BLaER1 (cell line): ENCODE measurements around the gene TADA1.

Source experiments
- H3K27ac ChIP-seq: shearing (Covaris generic); formaldehyde crosslinking; 2 replicates; pipeline ENCODE4 v1.8.1; 2022
- H3K27me3 ChIP-seq: shearing (Covaris generic); formaldehyde crosslinking; 2 replicates; pipeline ENCODE4 v1.8.1; 2022
- H3K36me3 ChIP-seq: shearing (Covaris generic); formaldehyde crosslinking; 2 replicates; pipeline ENCODE4 v1.8.1; 2022
- H3K4me1 ChIP-seq: shearing (Covaris generic); formaldehyde crosslinking; 2 replicates; pipeline ENCODE4 v1.8.1; 2022
- H3K4me2 ChIP-seq: shearing (Covaris generic); formaldehyde crosslinking; 2 replicates; pipeline ENCODE4 v1.8.1; 2022
- H3K4me3 ChIP-seq: shearing (Covaris generic); formaldehyde crosslinking; 2 replicates; pipeline ENCODE4 v1.8.1; 2022
- H3K9ac ChIP-seq: shearing (Covaris generic); formaldehyde crosslinking; 2 replicates; pipeline ENCODE4 v1.8.1; 2022
- H3K9me3 ChIP-seq: shearing (Covaris generic); formaldehyde crosslinking; 2 replicates; pipeline ENCODE4 v1.8.1; 2022
- H4K20me1 ChIP-seq: shearing (Covaris generic); formaldehyde crosslinking; 2 replicates; pipeline ENCODE4 v1.8.1; 2022
- Cebpa-rat ChIP-seq: shearing (Covaris generic); IDR thresholded peaks from 2 replicates; pipeline ENCODE4 v1.8.1; 2022

TADA1 gene

DNA sequence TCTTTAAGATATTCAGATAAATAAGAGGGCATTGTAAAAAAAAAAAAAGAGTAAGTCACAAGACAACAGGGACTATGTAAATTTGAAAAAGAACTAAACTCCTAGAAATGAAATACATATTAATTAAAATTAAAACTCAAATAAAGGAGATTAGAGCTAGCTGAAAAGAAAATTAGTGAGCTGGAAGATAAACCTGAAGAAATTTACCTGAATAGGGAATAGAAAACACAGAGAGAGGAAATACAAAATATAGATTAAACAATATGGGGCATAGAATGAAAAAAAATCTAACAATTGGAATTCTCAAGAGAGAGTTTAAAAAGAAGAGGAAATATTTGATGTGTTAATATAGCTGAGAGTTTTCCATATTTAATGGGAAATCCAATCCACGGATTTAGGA is 35.6 kb upstream of the TADA1 start:
- Histone ChIP-seq H3K36me3 (no peaks in the 10 kb centered on the region), H4K20me1 (no peaks in the 10 kb centered on the region), H3K4me1 (no peaks in the 10 kb centered on the region), H3K9me3 (peaks cover 6% of the 10 kb centered on the region; the same call in 1 of the 2 replicates), H3K27me3 (no peaks in the 10 kb centered on the region), H3K4me2 (no peak overlapping the region), H3K9ac (no peak overlapping the region), H3K27ac (no peak overlapping the region), H3K4me3 (no peak overlapping the region)
- TF ChIP-seq Cebpa-rat: no peak

DNA sequence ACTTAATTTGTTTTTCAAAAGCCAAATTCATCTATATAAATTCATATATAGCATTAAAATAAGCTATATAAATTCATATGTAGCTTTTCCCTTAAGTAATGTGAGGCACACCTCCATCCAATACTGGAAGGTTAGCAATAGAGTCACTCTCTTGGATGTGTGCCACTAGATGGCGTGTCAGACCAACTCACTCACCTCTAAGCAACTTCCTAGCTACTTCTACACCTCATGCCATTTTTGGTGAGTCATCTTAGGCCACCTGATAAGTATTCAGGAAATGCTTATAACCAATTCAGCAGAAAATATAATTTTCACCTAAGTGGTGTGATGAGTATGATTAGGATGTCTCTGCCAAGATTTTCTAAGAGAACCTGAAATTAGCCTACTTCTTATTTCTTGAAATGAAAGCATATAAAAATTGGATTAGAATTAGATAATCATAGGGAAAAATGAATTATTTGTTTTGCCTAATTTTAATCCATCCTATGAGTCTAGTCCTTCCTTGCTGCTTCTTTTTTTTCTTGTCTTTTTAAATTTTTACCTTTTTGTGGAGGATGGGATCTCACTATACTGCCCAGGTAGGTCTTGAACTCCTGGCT is 34.4 kb upstream of the TADA1 start:
- Histone ChIP-seq H3K9ac (no peak overlapping the region), H3K4me2 (no peak overlapping the region), H3K36me3 (no peaks in the 10 kb centered on the region), H4K20me1 (no peaks in the 10 kb centered on the region), H3K4me1 (no peaks in the 10 kb centered on the region), H3K9me3 (peaks cover 6% of the 10 kb centered on the region; the same call in 1 of the 2 replicates), H3K27ac (no peak overlapping the region), H3K4me3 (no peak overlapping the region), H3K27me3 (no peaks in the 10 kb centered on the region)
- no peak for TF ChIP-seq Cebpa-rat

DNA sequence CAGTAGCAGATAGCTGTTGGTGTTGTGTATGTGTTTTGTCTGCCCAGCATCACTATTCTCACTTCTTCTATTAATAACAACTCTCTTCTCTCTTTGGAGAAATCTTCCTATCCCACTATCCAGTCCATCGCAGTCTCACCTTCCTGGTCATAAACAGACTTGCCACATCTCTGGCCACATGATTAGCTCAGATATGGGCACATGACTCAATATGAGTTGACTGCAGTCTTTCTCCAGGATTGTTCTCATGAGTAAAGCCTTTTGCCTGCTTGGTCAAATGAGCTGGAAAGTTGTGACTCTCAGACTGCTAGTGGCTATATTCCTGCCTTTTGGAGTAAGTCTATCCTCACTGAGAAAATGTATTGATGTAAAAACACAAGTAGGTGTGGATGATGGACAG is 32.9 kb upstream of the TADA1 start:
- Histone ChIP-seq H3K36me3 (no peaks in the 10 kb centered on the region), H3K27me3 (no peaks in the 10 kb centered on the region), H3K4me3 (no peak overlapping the region), H3K9me3 (peaks cover 6% of the 10 kb centered on the region; the same call in 1 of the 2 replicates), H3K4me1 (no peaks in the 10 kb centered on the region), H4K20me1 (no peaks in the 10 kb centered on the region), H3K4me2 (no peak overlapping the region), H3K27ac (no peak overlapping the region), H3K9ac (no peak overlapping the region)
- TF ChIP-seq Cebpa-rat: no peak

DNA sequence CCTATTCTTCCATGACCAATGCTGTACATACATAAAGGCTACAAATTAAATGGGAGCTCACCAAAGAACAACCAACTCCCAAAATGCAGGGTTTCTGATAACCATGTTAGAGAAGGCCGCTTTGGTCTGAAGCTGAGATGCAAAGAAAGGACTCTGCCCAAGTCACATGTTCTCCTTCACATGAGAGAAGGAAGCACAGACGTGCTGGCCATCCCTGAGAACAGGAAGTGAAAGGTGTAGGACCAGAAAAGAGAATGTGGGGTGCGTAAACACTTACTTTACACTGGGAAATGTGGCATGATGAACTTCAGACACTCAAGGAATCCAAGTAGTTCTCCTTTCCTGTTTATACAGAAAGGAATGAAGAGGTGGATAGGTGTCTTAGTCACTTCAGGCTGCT is 31.7 kb upstream of the TADA1 start:
- Histone ChIP-seq H3K4me3 (no peak overlapping the region), H3K27ac (no peak overlapping the region), H3K36me3 (no peaks in the 10 kb centered on the region), H3K4me1 (peaks cover 9% of the 10 kb centered on the region), H3K4me2 (no peak overlapping the region), H4K20me1 (no peaks in the 10 kb centered on the region), H3K9ac (no peak overlapping the region), H3K9me3 (peaks cover 6% of the 10 kb centered on the region; the same call in 1 of the 2 replicates), H3K27me3 (no peaks in the 10 kb centered on the region)
- TF ChIP-seq Cebpa-rat: no peak

DNA sequence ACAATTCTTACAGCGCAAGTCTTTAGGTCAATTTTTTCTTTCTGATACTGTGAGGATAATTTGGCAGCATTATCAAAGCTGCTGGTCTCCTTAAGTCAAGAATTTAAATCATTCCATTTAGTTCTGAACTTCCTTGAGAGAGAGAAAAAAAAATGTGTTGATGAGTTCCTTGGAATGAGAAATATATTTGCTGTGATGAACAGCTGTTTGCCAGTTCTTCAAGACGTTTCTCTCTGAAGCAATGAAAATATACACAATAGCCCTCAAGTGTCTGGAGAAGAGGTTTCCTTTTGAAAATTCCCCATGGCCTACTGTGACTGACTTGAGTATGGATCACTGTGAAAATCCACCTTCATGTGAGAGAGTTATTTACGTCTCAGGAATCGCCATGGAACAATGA is 31.0 kb upstream of the TADA1 start:
- Histone ChIP-seq H3K27ac (no peak overlapping the region), H3K4me2 (no peak overlapping the region), H3K36me3 (no peaks in the 10 kb centered on the region), H3K4me1 (peaks cover 15% of the 10 kb centered on the region), H3K9ac (no peak overlapping the region), H3K27me3 (no peaks in the 10 kb centered on the region), H3K4me3 (no peak overlapping the region), H3K9me3 (peaks cover 6% of the 10 kb centered on the region; the same call in 1 of the 2 replicates), H4K20me1 (no peaks in the 10 kb centered on the region)
- TF ChIP-seq Cebpa-rat: no peak

DNA sequence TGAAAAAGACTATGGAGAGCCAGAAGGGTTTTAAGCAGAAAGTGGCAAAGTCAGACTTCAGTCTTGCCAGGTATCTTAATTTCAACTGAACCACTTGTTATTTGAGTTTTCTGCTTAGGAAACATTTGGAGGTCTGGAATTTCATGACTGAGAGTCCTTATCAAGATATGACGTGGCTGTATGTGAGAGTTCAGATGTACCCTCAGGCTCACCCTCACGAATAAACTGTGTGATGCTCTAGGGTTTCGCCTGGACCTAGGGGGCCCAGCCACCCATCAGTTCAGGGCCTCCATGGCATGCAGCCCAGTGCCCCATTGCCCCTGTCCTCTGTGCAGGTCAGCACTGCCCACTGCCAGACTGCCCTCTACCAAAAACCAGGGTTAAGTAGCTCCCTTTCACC is 30.6 kb upstream of the TADA1 start:
- Histone ChIP-seq H3K27ac (no peak overlapping the region), H3K9ac (no peak overlapping the region), H3K4me1 (peaks cover 19% of the 10 kb centered on the region), H3K36me3 (no peaks in the 10 kb centered on the region), H4K20me1 (no peaks in the 10 kb centered on the region), H3K27me3 (no peaks in the 10 kb centered on the region), H3K4me2 (no peak overlapping the region), H3K4me3 (no peak overlapping the region), H3K9me3 (peaks cover 6% of the 10 kb centered on the region; the same call in 1 of the 2 replicates)
- TF ChIP-seq Cebpa-rat: no peak

DNA sequence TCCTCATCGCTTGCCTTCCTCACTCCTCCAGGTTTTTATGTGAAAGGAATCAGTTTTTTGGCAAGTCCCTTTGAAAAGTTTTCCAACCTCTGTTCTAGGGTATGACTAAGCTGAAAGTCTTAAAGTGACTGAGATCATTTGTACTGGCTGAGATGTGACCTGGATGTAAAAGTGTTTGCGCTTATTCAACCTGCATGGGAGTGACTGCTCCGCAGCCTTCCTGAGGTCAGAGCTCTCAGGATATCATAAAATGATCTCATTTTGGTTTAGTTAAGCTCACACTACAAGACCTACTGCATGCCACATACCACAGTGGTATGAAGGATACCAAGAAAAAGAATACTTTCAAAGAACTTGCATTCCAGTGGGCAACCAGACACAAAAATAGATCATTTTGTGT is 29.8 kb upstream of the TADA1 start:
- H3K27ac ChIP-seq: no peak overlapping the region
- H3K4me3 ChIP-seq: no peak overlapping the region
- no peak for TF ChIP-seq Cebpa-rat
- peaks cover 26% of the 10 kb centered on the region for H3K4me1 ChIP-seq
- no peaks in the 10 kb centered on the region for H3K27me3 ChIP-seq
- H3K4me2 ChIP-seq: no peak overlapping the region
- no peaks in the 10 kb centered on the region for H4K20me1 ChIP-seq
- H3K36me3 ChIP-seq: no peaks in the 10 kb centered on the region
- H3K9me3 ChIP-seq: peaks cover 2% of the 10 kb centered on the region; the same call in 1 of the 2 replicates
- no peak overlapping the region for H3K9ac ChIP-seq

DNA sequence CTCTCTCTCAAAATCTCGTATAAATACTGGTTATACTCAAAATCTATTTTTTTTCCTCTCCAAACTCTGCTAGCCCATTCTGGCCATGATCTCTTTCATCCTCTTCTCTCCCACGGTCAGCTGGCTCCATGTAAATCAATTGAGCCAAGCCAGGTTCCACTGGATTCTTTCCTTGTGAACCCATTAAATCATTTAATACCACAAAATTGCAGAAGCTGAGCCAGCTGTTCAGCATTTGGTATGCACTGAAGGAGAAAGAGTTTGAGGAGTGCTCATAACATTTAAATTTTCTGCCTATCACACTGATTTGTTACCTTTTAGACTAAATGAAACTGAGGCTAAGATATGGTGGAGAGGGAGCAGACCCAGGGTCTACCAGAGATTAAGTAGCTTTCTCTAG is 29.1 kb upstream of the TADA1 start:
- H3K36me3 ChIP-seq: no peaks in the 10 kb centered on the region
- H3K27ac ChIP-seq: no peak overlapping the region
- no peak for TF ChIP-seq Cebpa-rat
- no peak overlapping the region for H3K4me2 ChIP-seq
- no peaks in the 10 kb centered on the region for H3K27me3 ChIP-seq
- no peaks in the 10 kb centered on the region for H3K9me3 ChIP-seq
- H3K4me1 ChIP-seq: peaks cover 31% of the 10 kb centered on the region
- H3K4me3 ChIP-seq: no peak overlapping the region
- H3K9ac ChIP-seq: no peak overlapping the region
- no peaks in the 10 kb centered on the region for H4K20me1 ChIP-seq

DNA sequence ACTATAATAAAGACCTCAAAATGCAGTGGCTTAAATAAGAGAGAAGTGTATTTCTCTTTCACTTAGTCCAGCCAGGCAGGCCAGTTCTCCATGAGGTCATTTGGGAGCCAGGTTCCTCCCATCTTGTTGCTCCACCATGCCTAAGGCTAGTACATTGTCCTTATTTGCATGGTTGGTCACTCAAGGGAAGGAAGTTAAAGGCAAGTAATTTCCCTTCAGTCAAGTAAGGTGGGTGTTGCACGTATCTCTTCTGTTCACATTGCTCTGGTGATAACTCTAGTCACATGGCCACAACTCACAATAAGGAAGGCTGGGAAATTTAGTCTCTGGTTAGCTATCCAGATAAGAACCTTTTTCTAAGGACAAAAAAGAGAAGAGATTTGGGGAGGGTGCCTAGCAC is 27.2 kb upstream of the TADA1 start:
- H3K4me2 ChIP-seq: peak overlapping the region; percentile 21; the same call in 1 of the 2 replicates
- H3K36me3 ChIP-seq: no peaks in the 10 kb centered on the region
- no peak for TF ChIP-seq Cebpa-rat
- no peak overlapping the region for H3K27ac ChIP-seq
- H3K4me1 ChIP-seq: peaks cover 31% of the 10 kb centered on the region
- no peaks in the 10 kb centered on the region for H4K20me1 ChIP-seq
- no peaks in the 10 kb centered on the region; the same call in 1 of the 2 replicates for H3K9me3 ChIP-seq
- no peak overlapping the region for H3K9ac ChIP-seq
- H3K27me3 ChIP-seq: no peaks in the 10 kb centered on the region
- H3K4me3 ChIP-seq: no peak overlapping the region

DNA sequence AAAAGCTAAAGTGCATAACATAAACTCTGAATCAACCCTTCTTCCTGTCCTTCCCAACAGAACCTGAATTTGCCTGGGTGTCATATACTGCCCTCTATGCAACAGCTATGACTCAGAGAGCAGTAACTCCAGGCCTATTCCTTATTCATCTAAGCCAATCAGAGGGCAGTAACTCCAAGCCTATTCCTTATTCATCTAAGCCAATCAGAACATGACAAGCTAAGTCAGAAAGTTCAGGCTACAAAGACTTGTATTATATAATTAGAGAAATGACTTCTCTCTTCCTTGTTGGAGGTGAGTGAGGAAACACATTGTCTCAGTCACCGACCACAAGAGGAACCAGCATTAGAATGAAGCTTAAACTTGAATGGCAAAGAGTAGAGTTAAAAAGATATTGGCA is 26.2 kb upstream of the TADA1 start:
- TF ChIP-seq Cebpa-rat: no peak
- H3K27me3 ChIP-seq: no peaks in the 10 kb centered on the region
- H3K36me3 ChIP-seq: no peaks in the 10 kb centered on the region
- no peak overlapping the region for H3K27ac ChIP-seq
- no peak overlapping the region for H3K4me3 ChIP-seq
- peaks cover 9% of the 10 kb centered on the region for H3K9me3 ChIP-seq
- peaks cover 31% of the 10 kb centered on the region for H3K4me1 ChIP-seq
- no peak overlapping the region for H3K9ac ChIP-seq
- H3K4me2 ChIP-seq: peak overlapping the region; percentile 7; the same call in 1 of the 2 replicates
- no peaks in the 10 kb centered on the region for H4K20me1 ChIP-seq

DNA sequence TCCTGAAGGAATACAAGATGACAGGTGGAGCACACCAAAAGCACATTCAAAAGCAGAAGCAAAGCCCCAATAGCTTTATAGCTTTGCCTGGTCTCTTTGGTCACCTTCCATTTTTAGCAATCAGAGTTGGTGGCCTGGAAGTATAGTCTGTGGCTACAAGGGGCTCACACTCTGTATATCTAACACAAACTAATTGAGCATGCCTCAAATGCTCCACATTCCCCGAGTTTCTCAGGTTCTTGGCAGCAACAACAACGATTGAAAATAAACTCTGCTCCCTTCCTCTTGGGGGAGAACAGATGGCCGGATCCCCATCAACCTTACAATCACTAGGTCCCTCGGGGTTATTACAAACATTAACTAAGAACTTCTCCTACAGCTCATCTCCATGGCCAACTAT is 24.9 kb upstream of the TADA1 start:
- Histone ChIP-seq H3K9ac (no peak overlapping the region), H3K4me3 (no peak overlapping the region), H3K27me3 (no peaks in the 10 kb centered on the region), H3K4me1 (peaks cover 31% of the 10 kb centered on the region), H3K36me3 (no peaks in the 10 kb centered on the region), H3K9me3 (peaks cover 15% of the 10 kb centered on the region), H4K20me1 (no peaks in the 10 kb centered on the region), H3K27ac (no peak overlapping the region), H3K4me2 (peak overlapping the region; percentile 64)
- TF ChIP-seq Cebpa-rat: no peak
